ENCODE measurements around the gene KRT83.
"Not testable (repeated sequence)": the region's sequence is repeated elsewhere in the genome, so short reads cannot be mapped to it uniquely, and the experiment has no call there.

KRT83 gene

DNA sequence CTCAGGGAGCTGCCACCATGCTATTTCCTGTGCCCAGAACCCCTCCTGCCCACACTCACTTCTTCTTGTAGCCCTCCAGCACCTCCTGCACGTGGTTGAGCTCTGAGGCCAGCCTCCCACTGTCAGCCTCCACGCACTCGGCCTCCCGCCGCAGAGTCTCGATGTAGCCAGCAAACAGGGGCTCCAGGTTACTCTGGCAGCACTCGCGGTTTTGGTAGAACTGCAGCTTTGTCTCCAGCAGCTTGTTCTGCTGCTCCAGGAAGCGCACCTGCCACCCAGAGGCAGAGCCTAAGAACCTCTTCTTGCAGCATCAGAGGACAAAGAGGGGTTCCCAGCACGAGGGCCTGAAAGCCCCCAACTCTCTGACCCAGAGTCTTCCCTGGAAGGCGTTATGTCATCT is 2.1 kb downstream of the KRT83 start:
- TF ChIP-seq, protein P1, sequence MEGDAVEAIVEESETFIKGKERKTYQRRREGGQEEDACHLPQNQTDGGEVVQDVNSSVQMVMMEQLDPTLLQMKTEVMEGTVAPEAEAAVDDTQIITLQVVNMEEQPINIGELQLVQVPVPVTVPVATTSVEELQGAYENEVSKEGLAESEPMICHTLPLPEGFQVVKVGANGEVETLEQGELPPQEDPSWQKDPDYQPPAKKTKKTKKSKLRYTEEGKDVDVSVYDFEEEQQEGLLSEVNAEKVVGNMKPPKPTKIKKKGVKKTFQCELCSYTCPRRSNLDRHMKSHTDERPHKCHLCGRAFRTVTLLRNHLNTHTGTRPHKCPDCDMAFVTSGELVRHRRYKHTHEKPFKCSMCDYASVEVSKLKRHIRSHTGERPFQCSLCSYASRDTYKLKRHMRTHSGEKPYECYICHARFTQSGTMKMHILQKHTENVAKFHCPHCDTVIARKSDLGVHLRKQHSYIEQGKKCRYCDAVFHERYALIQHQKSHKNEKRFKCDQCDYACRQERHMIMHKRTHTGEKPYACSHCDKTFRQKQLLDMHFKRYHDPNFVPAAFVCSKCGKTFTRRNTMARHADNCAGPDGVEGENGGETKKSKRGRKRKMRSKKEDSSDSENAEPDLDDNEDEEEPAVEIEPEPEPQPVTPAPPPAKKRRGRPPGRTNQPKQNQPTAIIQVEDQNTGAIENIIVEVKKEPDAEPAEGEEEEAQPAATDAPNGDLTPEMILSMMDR (IDR thresholded peaks at IDR 0.05; ENCODE audit: low read depth, low read length) = no peak
- H3K4me3 ChIP-seq (replicated peaks in 1 of 2; ENCODE audit: low read depth in 2 of 2, low read length in 2 of 2) = no peak overlapping the region
- DNase-seq (ENCODE audit: low read depth in 2 of 2) = no peak

GRCh38 chr12:52318241-52318990 is 2.8 kb downstream of the KRT83 start:
- TF ChIP-seq, protein P1 (IDR thresholded peaks at IDR 0.05; ENCODE audit: low read depth, low read length) = no peak
- no peak for DNase-seq (ENCODE audit: low read depth in 2 of 2)
- no peak overlapping the region for H3K4me3 ChIP-seq (replicated peaks in 1 of 2; ENCODE audit: low read depth in 2 of 2, low read length in 2 of 2)

DNA sequence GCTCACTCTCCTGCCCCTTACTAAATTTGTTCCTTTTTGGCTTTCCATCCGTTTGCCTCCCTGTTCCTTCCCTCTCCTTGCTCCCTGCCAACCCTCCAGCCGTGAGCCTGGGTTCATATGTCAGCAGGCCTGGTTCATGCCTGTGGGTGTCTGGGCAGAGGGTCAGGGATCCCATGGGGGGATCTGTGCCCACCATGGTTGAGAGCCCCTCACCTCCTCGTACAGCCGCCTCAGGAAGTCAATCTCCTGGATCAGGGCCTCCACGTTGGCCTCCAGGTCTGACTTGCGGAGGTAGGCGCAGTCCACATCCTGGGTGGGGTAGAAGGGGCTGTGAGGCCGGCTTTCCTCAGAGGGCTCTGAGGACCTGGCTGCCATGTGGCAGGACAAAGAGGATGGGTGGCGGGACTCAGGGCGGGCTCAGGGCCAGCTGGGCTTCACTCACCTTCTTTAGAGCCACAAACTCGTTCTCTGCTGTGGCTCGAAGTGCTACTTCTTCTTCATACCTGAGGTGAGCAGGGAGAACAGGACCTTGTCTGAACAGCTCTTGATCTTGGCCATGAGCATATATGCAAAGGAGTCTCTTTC is 3.6 kb downstream of the KRT83 start:
- no peak overlapping the region for H3K4me3 ChIP-seq (replicated peaks in 1 of 2; ENCODE audit: low read depth in 2 of 2, low read length in 2 of 2)
- no peak for DNase-seq (ENCODE audit: low read depth in 2 of 2)
- TF ChIP-seq, protein P1 (IDR thresholded peaks at IDR 0.05; ENCODE audit: low read depth, low read length) = no peak

GRCh38 chr12:52316701-52317100 is 4.5 kb downstream of the KRT83 start:
- no peak overlapping the region for H3K4me3 ChIP-seq (replicated peaks in 1 of 2; ENCODE audit: low read depth in 2 of 2, low read length in 2 of 2)
- TF ChIP-seq, protein P1 (IDR thresholded peaks at IDR 0.05; ENCODE audit: low read depth, low read length) = no peak
- DNase-seq (ENCODE audit: low read depth in 2 of 2) = no peak

GRCh38 chr12:52316290-52316689 is 4.9 kb downstream of the KRT83 start:
- TF ChIP-seq, protein P1 (IDR thresholded peaks at IDR 0.05; ENCODE audit: low read depth, low read length) = no peak
- no peak overlapping the region for H3K4me3 ChIP-seq (replicated peaks in 1 of 2; ENCODE audit: low read depth in 2 of 2, low read length in 2 of 2)
- DNase-seq (ENCODE audit: low read depth in 2 of 2) = no peak

GRCh38 chr12:52315721-52316120 is 5.5 kb downstream of the KRT83 start:
- DNase-seq (ENCODE audit: low read depth in 2 of 2) = peak in 1 of 2 donors; percentile 14
- TF ChIP-seq, protein P1 (IDR thresholded peaks at IDR 0.05; ENCODE audit: low read depth, low read length) = peak; percentile 35
- H3K4me3 ChIP-seq (replicated peaks in 1 of 2; ENCODE audit: low read depth in 2 of 2, low read length in 2 of 2) = not testable (repeated sequence)

Data from cardiac fibroblast (primary cell).